ENCODE measurements around the gene MGRN1.

MGRN1 gene

GRCh38 chr16:4606354-4606753, 18.3 kb upstream of the MGRN1 start:
- DNase-seq, result peak; percentile 10

DNA sequence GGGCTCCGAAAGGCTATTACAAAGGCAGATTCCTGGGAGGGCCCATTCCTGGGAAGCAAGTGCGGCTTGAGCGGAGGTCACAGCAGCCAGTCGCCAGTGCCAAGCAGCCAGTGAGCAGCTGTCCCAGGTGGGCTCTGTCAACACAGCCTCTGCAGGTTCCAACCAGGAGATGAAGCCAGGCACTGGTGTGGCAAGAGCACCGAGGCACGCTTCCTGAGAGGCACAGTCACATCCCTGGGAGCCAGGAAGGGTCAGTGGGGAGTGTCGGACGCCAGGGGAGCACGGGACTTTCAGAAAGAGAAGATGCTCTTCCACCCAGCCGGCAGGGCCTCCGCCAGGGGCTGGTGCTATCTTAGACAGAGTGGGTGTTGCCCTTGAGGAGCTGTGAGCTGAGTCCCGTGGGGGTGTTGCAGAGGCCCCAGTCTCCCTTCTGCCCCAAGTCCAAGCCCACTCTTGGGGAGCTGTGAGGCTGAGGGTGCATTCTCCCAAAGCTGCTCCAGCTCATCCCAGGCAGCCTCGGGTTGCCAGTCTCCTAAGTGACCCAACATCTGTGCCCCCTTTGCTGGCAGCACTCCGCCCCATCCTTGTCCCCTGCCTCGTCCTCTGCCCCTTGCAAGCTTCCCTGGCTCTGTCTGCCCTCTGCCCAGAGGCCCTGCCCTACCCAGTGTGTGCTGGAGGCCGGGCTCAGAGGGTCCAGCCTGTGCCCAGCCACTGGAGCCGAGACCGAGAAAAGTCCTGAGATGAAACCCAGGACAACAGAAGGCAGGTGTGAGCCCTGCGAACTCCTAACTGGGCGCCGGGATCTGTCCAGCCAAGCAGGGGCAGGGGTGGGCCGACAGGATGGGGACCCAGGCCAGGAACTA, 16.6 kb upstream of the MGRN1 start:
- DNase-seq, result no peak

DNA sequence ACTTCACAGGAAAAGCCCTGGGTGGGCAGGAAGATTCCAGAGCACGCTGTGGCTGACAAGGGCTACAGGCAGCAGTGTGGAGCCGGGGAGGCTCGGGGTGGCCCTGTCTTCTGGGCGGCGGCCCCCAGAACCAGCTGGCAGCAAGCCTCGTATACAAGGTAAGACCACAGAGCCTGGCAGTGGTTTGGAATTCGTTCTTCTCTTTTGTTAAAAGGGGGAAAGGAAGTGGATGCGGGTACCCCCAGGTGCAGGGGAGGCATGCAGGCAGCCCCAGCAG, 16.0 kb upstream of the MGRN1 start:
- DNase-seq, result no peak

- no peak for DNase-seq
Measured at GRCh38 chr16:4609200-4610010, 15.2 kb upstream of the MGRN1 start.

DNA sequence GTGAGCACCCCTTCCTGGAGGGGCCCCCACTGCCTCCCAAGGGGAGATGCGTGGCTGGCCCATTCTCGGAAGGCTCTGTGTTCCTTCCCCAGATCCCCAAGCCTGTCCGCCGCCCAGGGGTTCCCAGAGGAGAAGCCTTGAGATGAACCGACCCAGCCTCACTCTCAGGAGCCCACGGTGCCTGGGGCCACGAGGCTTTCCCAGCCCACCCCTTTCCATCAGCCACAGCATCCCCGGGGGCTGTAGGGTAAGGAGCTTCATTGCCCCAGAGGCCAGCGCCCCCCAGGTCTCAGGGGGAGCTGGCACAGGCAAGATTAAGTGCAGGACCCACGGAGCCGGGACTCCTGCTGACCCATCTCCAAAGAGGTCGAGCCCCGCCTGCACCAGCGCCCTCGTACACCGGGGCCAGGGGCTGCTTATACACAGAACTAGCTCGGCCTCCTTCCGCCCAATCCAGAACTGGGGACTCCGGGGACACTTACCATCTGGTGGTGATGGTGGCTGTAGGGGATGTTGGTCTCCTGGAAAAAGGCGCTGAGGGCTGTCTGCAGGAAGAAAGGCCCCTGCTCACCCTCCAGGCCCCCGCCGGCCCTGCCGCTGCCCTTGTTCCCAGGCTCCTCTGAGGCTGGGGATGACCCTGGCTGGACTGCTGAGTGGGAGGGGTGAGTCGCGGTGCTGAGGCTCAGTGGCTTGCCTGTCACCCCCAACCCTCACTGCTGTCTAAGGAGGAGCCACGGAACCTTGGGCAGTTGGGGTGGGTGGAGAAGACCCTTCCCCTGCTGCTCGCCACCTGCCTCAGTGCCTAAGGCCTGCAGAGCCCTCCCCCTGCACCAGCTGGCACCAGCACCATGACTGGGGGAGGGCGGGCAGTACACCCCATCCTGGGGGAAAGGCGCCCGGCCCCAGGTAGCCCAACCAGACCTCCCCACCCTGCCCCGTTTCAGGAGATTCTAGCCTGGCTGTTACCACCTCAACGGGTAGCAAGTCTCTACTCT, 14.3 kb upstream of the MGRN1 start:
- DNase-seq, result no peak

DNA sequence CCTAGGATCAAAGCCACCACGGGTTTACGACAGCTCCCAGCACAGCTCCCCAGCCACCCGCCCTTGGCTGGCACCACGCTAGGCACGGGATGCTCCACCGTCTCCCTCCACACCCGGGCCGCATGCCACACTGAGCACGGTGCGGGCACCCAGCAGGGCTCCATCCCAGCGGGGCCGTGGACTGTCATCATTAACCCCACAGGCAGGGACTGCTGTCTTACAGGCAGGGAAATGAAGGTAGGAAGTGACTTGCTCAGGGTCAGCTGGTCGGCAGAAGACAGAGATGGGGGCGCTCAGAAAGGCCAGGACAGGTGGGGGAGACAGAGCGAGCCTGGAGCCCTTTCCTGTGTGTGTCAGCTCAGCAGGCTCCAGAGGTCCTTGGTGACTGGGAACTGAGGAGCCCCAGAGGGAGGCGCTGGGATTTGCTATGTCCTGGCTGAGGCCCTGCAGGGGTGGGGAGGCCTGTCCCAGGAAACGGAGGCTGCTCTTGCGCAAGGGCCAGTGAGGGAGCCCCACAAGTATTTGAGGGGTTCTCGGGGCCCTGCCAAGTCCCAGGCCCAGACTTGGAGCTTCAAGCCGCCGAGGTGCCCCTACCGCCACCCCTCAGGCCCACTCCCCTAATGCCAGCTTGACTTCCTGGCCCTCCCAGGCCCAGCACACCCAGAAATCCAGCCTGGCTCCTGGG, 13.1 kb upstream of the MGRN1 start:
- DNase-seq, result no peak

DNA sequence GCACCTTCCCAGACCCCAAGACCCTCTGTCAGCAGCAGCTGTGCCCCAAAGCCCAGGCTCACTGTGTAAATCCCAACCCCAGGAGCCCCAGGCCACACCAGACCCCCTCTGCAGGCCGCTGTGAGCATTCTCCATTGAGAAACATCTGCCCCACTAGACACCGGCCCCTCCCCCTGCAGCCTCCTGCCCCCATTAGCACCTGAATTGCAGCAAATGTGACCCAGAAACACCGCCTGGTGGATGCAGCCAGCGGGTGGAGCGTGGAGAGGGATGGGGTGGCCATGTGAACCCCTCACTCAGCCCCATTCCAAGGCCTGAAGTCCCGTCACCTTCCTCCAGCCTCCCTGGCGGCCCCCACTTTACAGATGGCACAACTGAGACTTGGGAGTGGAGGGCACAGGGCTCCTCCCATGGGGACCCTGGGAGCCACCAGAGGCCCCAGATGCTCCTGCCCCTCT, 12.1 kb upstream of the MGRN1 start:
- DNase-seq, result no peak

DNA sequence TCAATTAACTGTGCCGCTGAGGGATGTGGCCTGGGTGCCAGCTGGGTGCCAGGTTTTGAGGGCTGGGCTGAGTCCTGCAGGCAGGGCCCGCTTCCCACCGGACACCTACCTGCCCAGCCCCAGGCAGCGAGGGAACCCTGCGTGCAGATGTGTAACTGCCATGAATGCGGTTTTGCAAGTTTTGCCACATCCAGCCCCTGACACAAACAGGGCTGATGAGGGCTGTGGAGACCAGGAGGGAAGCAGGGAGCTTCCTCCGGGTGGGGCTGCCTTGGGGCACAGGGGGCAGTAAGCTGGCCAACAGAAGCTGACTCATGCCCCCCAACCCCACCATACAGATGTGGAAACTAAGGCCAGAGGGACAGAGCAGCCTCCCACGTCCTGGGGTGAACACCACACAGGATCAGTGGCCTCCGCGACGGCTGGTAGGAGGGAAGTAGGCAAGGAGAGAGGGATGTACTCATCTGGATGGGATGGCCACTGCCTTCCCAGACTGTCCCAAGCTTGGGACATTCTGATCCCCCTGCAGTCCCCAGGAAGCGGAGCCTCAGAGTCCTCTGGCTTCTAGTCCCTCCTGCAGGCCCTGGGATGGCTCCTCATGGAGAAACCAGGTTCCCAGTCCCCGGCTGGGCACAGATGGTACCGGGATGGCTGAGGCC, 11.5 kb upstream of the MGRN1 start:
- DNase-seq, result no peak

DNA sequence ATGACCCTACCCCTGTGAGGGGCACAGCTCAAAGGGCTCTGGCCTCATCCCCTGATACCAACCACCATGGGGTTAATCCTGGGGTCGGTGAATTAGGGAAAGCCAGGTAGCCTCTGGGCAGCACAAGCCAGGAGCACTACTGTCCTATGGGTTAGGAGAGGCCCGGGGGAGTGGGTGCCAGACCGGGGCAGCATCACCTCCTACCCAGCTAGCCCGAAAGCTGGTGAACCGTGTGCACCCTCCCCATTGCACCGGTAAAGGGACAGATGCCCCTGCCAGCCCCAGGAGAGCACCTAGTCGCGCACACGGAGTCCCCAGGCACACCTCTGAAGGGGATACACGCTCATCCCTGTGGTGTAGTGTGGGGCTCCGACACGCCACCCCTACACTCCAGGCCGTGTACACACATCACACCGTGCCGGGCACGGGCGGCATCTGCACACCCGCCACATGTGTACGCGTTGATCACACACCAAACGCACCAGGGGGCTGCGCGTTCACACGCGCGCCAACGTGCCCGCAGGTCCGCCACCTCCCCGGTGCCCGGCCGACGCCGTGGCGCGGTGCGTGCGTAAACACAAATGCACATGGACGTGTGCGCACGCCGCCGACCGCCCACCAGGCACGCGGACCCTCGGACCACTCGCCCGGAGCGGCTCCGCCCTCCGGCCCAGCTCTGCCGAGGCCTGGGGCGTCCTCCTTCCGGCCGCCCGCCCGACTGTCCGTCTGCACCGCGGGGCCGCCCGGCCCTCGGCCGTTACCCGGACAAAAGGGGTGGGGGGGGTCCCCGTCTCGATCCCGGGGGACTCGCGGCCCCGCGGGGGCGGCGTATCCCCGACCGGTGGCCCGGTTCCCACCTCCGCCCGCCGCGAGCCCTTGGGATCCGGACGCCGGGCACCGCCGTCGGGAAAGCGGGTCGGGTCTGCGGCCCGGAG, 10.7 kb upstream of the MGRN1 start:
- DNase-seq, result no peak

GRCh38 chr16:4614571-4615383, 9.8 kb upstream of the MGRN1 start, which contains the start of gene UBALD1:
Gene UBALD1, minus strand, starts transcription at chr16:4614888. Its CDS starts 91 bp downstream, at chr16:4614797.
- DNase-seq, result peak; percentile 75

DNA sequence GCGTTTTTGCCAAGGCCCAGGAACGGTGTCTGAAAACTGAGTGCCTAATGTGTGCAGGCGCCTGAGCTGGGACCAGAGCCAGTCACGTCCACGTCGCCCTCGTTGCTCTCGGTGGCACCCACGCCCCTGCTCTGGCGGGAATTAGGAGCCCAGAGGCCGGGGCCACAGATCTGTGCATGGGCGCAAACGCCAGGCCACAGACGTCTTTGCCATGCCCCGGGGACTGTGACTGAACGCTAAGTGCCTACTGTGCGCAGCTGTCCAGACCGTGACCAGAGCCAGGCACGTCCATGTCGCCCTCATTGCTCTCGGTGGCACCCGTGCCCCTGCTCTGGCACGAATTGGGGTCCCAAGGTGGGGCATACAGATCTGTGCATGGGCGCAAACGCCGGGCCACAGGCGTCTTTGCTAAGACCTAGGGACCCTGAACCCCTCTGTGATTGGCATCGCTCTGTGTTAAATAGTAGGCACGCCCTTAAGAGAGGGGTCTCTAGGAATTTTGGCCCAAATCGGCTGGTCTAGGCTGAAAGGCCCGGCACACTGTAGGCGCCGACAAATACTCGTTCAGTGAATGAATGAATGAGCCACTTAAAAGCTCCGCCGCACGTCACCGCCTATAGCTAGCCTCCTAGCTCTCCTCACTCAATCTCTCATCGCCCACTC, 9.1 kb upstream of the MGRN1 start:
- no peak for DNase-seq

- DNase-seq, result peak; percentile 96
Measured at GRCh38 chr16:4616047-4616811, 8.4 kb upstream of the MGRN1 start.

- DNase-seq, result no peak
Measured at GRCh38 chr16:4617880-4618279, 6.7 kb upstream of the MGRN1 start.

DNA sequence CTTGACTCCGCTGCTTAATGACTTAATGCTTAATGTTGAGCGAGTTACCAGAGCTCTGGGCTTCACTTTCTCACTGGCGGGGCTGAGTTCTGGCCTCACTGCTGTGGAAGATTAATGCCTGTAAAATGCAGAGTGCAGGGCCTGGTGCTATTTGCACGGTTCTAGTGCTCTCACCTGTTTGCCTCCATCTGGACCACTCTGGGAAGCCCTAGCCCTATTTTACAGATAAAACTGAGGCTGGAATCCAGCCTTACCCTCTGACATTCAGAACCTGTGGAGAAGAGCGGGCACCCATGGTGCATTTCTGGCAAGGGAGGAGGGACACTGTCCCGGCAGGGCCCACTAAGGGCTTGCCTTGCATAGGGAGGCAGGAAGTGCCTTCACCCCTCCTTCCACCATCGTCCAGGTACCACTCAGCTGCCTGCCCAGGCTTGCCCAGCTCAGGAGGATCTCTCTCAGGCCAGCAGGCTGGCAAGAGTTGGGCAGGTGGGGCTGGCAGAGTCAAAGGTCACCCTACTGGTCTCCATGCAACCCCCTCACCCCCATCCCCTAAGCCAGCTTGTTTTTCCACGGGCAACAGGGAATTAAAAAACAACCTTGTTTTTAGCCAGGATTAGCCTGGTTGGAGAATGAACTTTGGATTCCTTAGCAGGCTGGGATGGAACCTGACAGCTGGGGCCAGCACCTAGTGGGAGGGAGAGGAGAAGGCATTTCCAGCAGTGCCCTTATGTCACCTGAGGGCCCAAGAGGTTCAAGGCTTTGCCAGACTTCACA, 5.8 kb upstream of the MGRN1 start:
- DNase-seq, result peak; percentile 71

DNA sequence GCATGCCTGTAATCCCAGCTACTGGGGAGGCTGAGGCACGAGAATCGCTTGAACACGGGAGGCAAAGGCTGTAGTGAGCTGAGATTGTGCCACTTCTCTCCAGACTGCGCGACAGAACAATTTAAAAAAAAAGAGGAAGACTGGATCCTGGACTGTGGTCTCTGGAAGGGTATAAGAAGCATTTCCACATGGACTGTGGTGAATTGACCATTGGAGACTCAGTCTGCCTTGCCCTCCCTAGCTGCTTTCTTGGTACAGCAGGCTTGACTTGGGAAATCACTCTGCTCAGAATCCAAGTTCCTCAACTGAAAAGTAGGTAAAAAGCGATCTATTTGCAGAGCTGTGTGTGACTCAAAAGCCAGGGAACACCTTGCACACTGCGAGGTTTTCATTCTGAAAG, 1.0 kb upstream of the MGRN1 start:
- DNase-seq, result no peak

DNA sequence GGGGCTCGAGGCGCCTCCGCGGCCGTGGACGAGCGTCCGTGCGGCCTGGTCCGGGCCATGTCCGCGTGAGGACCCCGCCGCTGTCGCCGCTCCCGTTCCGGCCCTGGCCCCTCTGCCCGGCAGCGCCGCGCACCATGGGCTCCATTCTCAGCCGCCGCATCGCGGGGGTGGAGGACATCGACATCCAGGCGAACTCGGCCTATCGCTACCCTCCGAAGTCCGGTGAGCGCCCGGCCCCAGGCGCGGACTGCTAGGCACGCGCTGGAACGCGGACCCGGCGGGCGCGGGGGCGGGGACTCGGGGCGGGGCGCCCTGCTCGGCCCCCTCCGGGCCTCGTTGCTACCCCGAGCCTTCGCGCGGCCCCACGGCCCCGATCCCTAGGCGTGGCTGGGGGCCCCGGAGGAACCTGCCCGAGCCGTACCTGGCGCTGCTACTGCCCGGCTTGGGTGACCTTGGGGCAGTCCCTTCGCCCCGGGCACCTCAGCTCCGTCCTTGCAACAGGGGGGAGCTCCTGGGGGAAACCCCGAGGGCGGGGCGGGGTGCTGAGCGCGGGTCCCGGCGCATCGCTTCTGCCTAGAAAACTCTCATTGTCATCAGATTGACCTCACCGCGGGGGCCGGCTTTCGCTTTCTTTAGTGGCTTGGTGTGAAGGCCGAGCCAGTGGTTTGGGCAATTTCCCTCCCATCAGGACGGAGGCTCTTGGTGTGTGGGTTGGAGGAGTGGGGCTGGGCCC, 367 bp downstream of the MGRN1 start:
- DNase-seq, result no peak

Measured in NCI-H510A treated with DMSO at 0.1 percent for 48 hours (cell line).